ENCODE measurements around the gene FGFR3. TPM values are rescaled to one million over a fixed set of nuclear protein-coding genes. Genes with fewer than 3 reads are reported as not detected.

Gene FGFR3
- total RNA-seq (2011; cell fraction: chromatin; rRNA removed; ENCODE audit: low replicate concordance) = 54.4 and 166 TPM in 2 replicates
- 200 and 208 TPM in 2 replicates for total RNA-seq (2011; cell fraction: nucleolus; rRNA removed)
- total RNA-seq (2011; cell fraction: nucleoplasm; rRNA removed) = 76.8 and 80.7 TPM in 2 replicates
- total RNA-seq (2014; rRNA removed) (39.9 and 43.8 TPM in 2 replicates), total RNA-seq (2014; rRNA removed; fragmentation: Illumina TruSeq; extraction: Trizol) (6.3 and 6.5 TPM in 2 replicates), total RNA-seq (2015; rRNA removed; fragmentation: Illumina TruSeq; extraction: Trizol) (12.7 and 14.1 TPM in 2 replicates), total RNA-seq (2021) (47.8 and 60.4 TPM in 2 replicates), polyA plus RNA-seq (2011; rRNA removed) (20.4 and 21.7 TPM in 2 replicates), polyA plus RNA-seq (2014; fragmentation: Illumina TruSeq; extraction: Trizol) (8.4 and 22.9 TPM in 2 replicates), polyA plus RNA-seq (2014; fragmentation: Nextera tagmentation; extraction: Ambion mirVana) (1 to 10 TPM; 1.2 to 1.7 TPM), polyA plus RNA-seq (2014; rRNA removed) (48.9 and 51.5 TPM in 2 replicates), polyA minus RNA-seq (2011; rRNA and poly(A)+ RNA removed) (3.9 and 9.3 TPM in 2 replicates), Bru-seq, nascent RNA (percentile 69 among the genes with signal in this experiment), BruChase-seq, experiment 1, labeled RNA remaining after a 2-hour chase (percentile 61 among the genes with signal in this experiment), BruChase-seq, experiment 2, labeled RNA remaining after a 6-hour chase (percentile 70 among the genes with signal in this experiment)
- polyA plus RNA-seq (2011; cell fraction: cytosol; rRNA removed) = 18.7 and 54.2 TPM in 2 replicates
- polyA plus RNA-seq (2011; cell fraction: nucleus; rRNA removed) = 176 and 334 TPM in 2 replicates
- 15.0 and 22.4 TPM in 2 replicates for polyA plus RNA-seq (2012)
- 30.2 and 37.6 TPM in 2 replicates for polyA minus RNA-seq (2011; cell fraction: cytosol; rRNA and poly(A)+ RNA removed)
- polyA minus RNA-seq (2011; cell fraction: nucleus; rRNA and poly(A)+ RNA removed) = 59.1 and 74.0 TPM in 2 replicates
- long read RNA-seq, experiment 1, full-length matches to known transcripts = 11 of 472 reads
- long read RNA-seq, experiment 1, partial matches to known transcripts = 383 of 472 reads
- long read RNA-seq, experiment 1, other reads (novel, unspliced or antisense) = 78 of 472 reads
- long read RNA-seq, experiment 2, full-length matches to known transcripts = 1 of 48 reads
- long read RNA-seq, experiment 2, partial matches to known transcripts = 4 of 48 reads
- long read RNA-seq, experiment 2, other reads (novel, unspliced or antisense) = 43 of 48 reads
- long read RNA-seq, experiment 3, partial matches to known transcripts = 1 of 2 reads
- long read RNA-seq, experiment 3, other reads (novel, unspliced or antisense) = 1 of 2 reads

DNA sequence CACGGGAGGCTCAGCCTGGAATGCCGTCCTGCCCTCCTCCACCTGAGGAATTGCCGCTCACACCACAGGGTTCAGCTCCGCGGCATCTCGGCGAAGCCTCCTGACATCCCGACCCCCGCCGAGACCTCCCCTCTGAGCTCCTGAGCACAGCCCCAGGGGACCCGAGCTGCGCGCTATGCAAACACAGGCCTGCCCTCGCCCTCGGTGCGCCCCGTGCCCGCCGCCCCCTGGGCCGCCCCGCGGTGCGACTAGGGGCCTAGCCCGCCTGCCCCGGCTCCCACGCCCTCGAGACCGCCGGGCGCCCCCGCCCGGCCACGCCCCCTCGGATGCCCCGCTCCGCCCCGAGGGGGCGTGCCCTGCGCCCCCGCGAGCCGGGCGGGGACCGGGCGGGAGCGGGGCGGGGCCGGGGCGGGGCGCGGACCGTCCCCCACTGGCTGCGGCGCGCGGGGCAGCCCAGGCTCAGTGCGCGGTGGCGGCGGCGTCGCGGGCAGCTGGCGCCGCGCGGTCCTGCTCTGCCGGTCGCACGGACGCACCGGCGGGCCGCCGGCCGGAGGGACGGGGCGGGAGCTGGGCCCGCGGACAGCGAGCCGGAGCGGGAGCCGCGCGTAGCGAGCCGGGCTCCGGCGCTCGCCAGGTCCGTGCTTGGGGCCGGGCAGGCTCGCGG, at the start of gene FGFR3:
Gene FGFR3 (plus strand): TSS at position 462 of the 664 bp plus-strand sequence. CDS start 642 bp downstream, outside the sequence.
- DNase-seq (ENCODE audit: extremely low read depth in 1 of 4, low spot score in 3 of 4) = peak; percentile 82 to 98 (median 98)
- FAIRE-seq = peak; percentile 44
- H3K4me1 ChIP-seq (replicated peaks in 1 of 2; ENCODE audit: control insufficient read depth in 2 of 2, insufficient read depth in 2 of 2, low read length in 2 of 2) = peaks cover 11 to 74% of the 10 kb centered on the region in 2 experiments
- peaks cover 20% of the 10 kb centered on the region; the same call in 1 of the 2 replicates for H4K20me1 ChIP-seq (replicated peaks; ENCODE audit: control insufficient read depth, insufficient read depth, low read length)
- ATAC-seq = peak; percentile 68
- H3K4me2 ChIP-seq (ENCODE audit: insufficient read depth, low read length) = peak within 1 kb of the TSS; percentile 78
- peak within 1 kb of the TSS; percentile 73 to 95 for H3K9ac ChIP-seq (ENCODE audit: insufficient read depth in 1 of 2, low read depth in 2 of 2, low read length in 2 of 2)
- H3K36me3 ChIP-seq (ENCODE audit: control insufficient read depth, insufficient read depth, low read length) = peaks cover 16% of the 10 kb centered on the region; the same call in 2 of the 3 replicates
- BruUV-seq (replicated peaks) = no TSS peak
- peaks cover 7% of the 10 kb centered on the region for H3K9me1 ChIP-seq (ENCODE audit: control insufficient read depth, insufficient read depth, low read length)
- ChIA-PET CTCF (ENCODE audit: low intra/inter-chr PET ratio) (interaction anchor here (0.6 kb wide), 1 partner anchor 44 kb away, joined by 3 read pairs; no protein-coding TSS in a partner anchor), POLR2A (interaction anchor here (0.6 to 3.4 kb wide), 8 partner anchors 8 to 195 kb away, joined by 3 to 17 read pairs (median 4); no protein-coding TSS in a partner anchor)
- intact Hi-C loops (cut with micrococcal nuclease) = no loop called here
- peak within 1 kb of the TSS; percentile 78 for H3K27ac ChIP-seq (ENCODE audit: extremely low read depth, low read depth, low read length)
- H2AFZ ChIP-seq (ENCODE audit: low read depth, low read length) = peak within 1 kb of the TSS; percentile 85
- in situ Hi-C loops (cut with MboI) = no loop called here
- peak within 1 kb of the TSS; percentile 67 for H3K4me3 ChIP-seq
- H3K9me3 ChIP-seq (replicated peaks; ENCODE audit: control insufficient read depth, insufficient read depth, low read depth, low read length) = no peaks in the 10 kb centered on the region
- no peaks in the 10 kb centered on the region for H3K27me3 ChIP-seq (ENCODE audit: control insufficient read depth in 2 of 2, insufficient read depth in 2 of 2, low read length in 2 of 2)
- peaks cover 41% of the 10 kb centered on the region for H3K79me2 ChIP-seq (ENCODE audit: control insufficient read depth, insufficient read depth, low read length)
- 4% methylated on average over 16 of the region's 95 CpGs for WGBS (ENCODE audit: insufficient coverage, low coverage, missing lambda C conversion rate)
- no peak for TF ChIP-seq CHD2 (IDR thresholded peaks at IDR 0.05; ENCODE audit: low read depth, low read length)
- TF ChIP-seq ZBTB33 (CRISPR knock-in tag; IDR thresholded peaks at IDR 0.05) = no peak
- no peak for TF ChIP-seq HCFC1 (IDR thresholded peaks at IDR 0.05; ENCODE audit: low read depth, low read length)
- TF ChIP-seq, protein P1, sequence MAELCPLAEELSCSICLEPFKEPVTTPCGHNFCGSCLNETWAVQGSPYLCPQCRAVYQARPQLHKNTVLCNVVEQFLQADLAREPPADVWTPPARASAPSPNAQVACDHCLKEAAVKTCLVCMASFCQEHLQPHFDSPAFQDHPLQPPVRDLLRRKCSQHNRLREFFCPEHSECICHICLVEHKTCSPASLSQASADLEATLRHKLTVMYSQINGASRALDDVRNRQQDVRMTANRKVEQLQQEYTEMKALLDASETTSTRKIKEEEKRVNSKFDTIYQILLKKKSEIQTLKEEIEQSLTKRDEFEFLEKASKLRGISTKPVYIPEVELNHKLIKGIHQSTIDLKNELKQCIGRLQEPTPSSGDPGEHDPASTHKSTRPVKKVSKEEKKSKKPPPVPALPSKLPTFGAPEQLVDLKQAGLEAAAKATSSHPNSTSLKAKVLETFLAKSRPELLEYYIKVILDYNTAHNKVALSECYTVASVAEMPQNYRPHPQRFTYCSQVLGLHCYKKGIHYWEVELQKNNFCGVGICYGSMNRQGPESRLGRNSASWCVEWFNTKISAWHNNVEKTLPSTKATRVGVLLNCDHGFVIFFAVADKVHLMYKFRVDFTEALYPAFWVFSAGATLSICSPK (IDR thresholded peaks at IDR 0.05; ENCODE audit: borderline replicate concordance) = no peak
- TF ChIP-seq TAF7 (tag; IDR thresholded peaks at IDR 0.05) = no peak
- no peak for TF ChIP-seq SNIP1 (IDR thresholded peaks at IDR 0.05; ENCODE audit: low read depth)
- no peak for TF ChIP-seq NCOA1 (IDR thresholded peaks at IDR 0.05; ENCODE audit: low read depth)
- TF ChIP-seq KLF16 (IDR thresholded peaks at IDR 0.05) = no peak
- no peak for TF ChIP-seq TARDBP (IDR thresholded peaks at IDR 0.05)
- TF ChIP-seq HIVEP1 (CRISPR knock-in tag; IDR thresholded peaks at IDR 0.05) = no peak
- TF ChIP-seq ARID1B (IDR thresholded peaks at IDR 0.05) = no peak
- TF ChIP-seq HMGN3 (IDR thresholded peaks at IDR 0.05; ENCODE audit: borderline replicate concordance, extremely low read depth, insufficient read length, low read depth, low read length) = peak; percentile 51
- TF ChIP-seq ZNF174 (CRISPR knock-in tag; IDR thresholded peaks at IDR 0.05) = no peak
- TF ChIP-seq FOXP1 (CRISPR knock-in tag; IDR thresholded peaks at IDR 0.05) = no peak
